Right lobe of liver (tissue), 4 donors: ENCODE measurements around the gene SLC29A1.

Source experiments
- POLR2A ChIP-seq: fragments of 450-650 bp; IDR thresholded peaks from one replicate; pipeline ENCODE4 v1.6.1; 2017; ENCODE audit warnings: antibody characterized with exemption, mild to moderate bottlenecking
- TF ChIP-seq, protein P1 (sequence below), 4 donors: fragments of 200-600 bp in 3 of 4; fragments of 450-650 bp in 1 of 4; IDR thresholded peaks; one replicate each; pipeline versions ENCODE4 v1.5.1 to v1.8.0; 2016 to 2022; ENCODE audit warnings: antibody characterized with exemption in 4 of 4, mild to moderate bottlenecking in 2 of 4
- donor health status: DM: no; HTN: no; CAD: no.
- donor health status: DM: no; HTN: no; CAD: no.
- donor health status: DM: no; HTN: yes; CAD: no.

GRCh38 chr6:44226368-44227147 lies 3.2 kb downstream of the SLC29A1 start:
- TF ChIP-seq, protein P1, sequence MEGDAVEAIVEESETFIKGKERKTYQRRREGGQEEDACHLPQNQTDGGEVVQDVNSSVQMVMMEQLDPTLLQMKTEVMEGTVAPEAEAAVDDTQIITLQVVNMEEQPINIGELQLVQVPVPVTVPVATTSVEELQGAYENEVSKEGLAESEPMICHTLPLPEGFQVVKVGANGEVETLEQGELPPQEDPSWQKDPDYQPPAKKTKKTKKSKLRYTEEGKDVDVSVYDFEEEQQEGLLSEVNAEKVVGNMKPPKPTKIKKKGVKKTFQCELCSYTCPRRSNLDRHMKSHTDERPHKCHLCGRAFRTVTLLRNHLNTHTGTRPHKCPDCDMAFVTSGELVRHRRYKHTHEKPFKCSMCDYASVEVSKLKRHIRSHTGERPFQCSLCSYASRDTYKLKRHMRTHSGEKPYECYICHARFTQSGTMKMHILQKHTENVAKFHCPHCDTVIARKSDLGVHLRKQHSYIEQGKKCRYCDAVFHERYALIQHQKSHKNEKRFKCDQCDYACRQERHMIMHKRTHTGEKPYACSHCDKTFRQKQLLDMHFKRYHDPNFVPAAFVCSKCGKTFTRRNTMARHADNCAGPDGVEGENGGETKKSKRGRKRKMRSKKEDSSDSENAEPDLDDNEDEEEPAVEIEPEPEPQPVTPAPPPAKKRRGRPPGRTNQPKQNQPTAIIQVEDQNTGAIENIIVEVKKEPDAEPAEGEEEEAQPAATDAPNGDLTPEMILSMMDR (IDR thresholded peaks at IDR 0.05): no peak
- no peak for TF ChIP-seq POLR2A
